Duodenal mucosa (tissue), 2 donors: ENCODE results near the gene ZNF584.
A peak's percentile ranks its signal among the peaks of the same experiment; 100 is the strongest.

Source experiments
- H3K27ac ChIP-seq: one replicate; pipeline ENCODE4 v1.7.0; 2013; ENCODE audit warnings: low read depth, low read length
- H3K27me3 ChIP-seq, 2 donors: one replicate each; pipeline ENCODE4 v1.7.0; 2013; ENCODE audit warnings: low read length in 2 of 2, control low read depth in 1 of 2; ENCODE audit not compliant: insufficient read depth in 2 of 2, control insufficient read depth in 1 of 2
- H3K36me3 ChIP-seq, 2 donors: one replicate each; pipeline ENCODE4 v1.7.0; 2013; ENCODE audit warnings: low read length in 2 of 2, control low read depth in 1 of 2; ENCODE audit not compliant: insufficient read depth in 2 of 2, control insufficient read depth in 1 of 2
- H3K4me1 ChIP-seq, 2 donors: one replicate each; pipeline ENCODE4 v1.7.0; 2013; ENCODE audit warnings: low read length in 2 of 2, control low read depth in 1 of 2; ENCODE audit not compliant: insufficient read depth in 2 of 2, control insufficient read depth in 1 of 2
- H3K4me3 ChIP-seq, 2 donors: one replicate each; pipeline ENCODE4 v1.7.0; 2013; ENCODE audit warnings: low read length in 2 of 2, low read depth in 1 of 2
- H3K9ac ChIP-seq, 2 donors: one replicate each; pipeline ENCODE4 v1.7.0; 2013; ENCODE audit warnings: low read length in 2 of 2, low read depth in 1 of 2
- H3K9me3 ChIP-seq, 2 donors: one replicate each; pipeline ENCODE4 v1.7.0; 2013; ENCODE audit warnings: low read length in 2 of 2, control low read depth in 1 of 2; ENCODE audit not compliant: control insufficient read depth in 1 of 2

ZNF584 gene

GRCh38 chr19:58386576-58387337 is 21.7 kb upstream of the ZNF584 start, which contains the start of gene RPS5:
Gene RPS5 (plus strand): TSS chr19:58387269. CDS start chr19:58388138, 869 bp downstream.
- Histone ChIP-seq H3K9ac (peak within 1 kb of the TSS; percentile 71 to 95), H3K9me3 (no peaks in the 10 kb centered on the region), H3K4me1 (peaks cover 27 to 39% of the 10 kb centered on the region in 2 donors), H3K36me3 (peaks cover 5 to 22% of the 10 kb centered on the region in 2 donors), H3K27me3 (no peaks in the 10 kb centered on the region), H3K27ac (peak within 1 kb of the TSS; percentile 98), H3K4me3 (peak within 1 kb of the TSS; percentile 90 to 96)

- Histone ChIP-seq H3K9me3 (no peaks in the 10 kb centered on the region), H3K4me3 (peak overlapping the region; percentile 90 to 96), H3K4me1 (peaks cover 23 to 33% of the 10 kb centered on the region in 2 donors), H3K27ac (no peak overlapping the region), H3K27me3 (no peaks in the 10 kb centered on the region), H3K9ac (peak overlapping the region; percentile 71 to 81), H3K36me3 (peaks cover 5 to 23% of the 10 kb centered on the region in 2 donors)
These were observed 20.9 kb upstream of the ZNF584 start for GRCh38 chr19:58387338-58388174.

- Histone ChIP-seq H3K4me3 (peak overlapping the region; percentile 90 to 96), H3K4me1 (peaks cover 23 to 33% of the 10 kb centered on the region in 2 donors), H3K36me3 (peaks cover 11 to 29% of the 10 kb centered on the region in 2 donors), H3K27me3 (no peaks in the 10 kb centered on the region), H3K27ac (no peak overlapping the region), H3K9me3 (no peaks in the 10 kb centered on the region), H3K9ac (peak overlapping the region in 1 of 2 donors; percentile 71)
These were observed 20.3 kb upstream of the ZNF584 start for GRCh38 chr19:58388175-58388526.

- Histone ChIP-seq H3K36me3 (peaks cover 31 to 49% of the 10 kb centered on the region in 2 donors), H3K4me3 (no peak overlapping the region), H3K9ac (no peak overlapping the region), H3K9me3 (no peaks in the 10 kb centered on the region), H3K27ac (no peak overlapping the region), H3K27me3 (peaks cover 22 to 23% of the 10 kb centered on the region in 2 donors), H3K4me1 (peaks cover 9 to 17% of the 10 kb centered on the region in 2 donors)
These were observed 15.3 kb upstream of the ZNF584 start for GRCh38 chr19:58392945-58393724.

- no peak overlapping the region for H3K4me3 ChIP-seq
- H3K9ac ChIP-seq: no peak overlapping the region
- H3K27ac ChIP-seq: no peak overlapping the region
- H3K9me3 ChIP-seq: no peaks in the 10 kb centered on the region
- peaks cover 31 to 44% of the 10 kb centered on the region in 2 donors for H3K36me3 ChIP-seq
- peaks cover 24 to 25% of the 10 kb centered on the region in 2 donors for H3K27me3 ChIP-seq
- H3K4me1 ChIP-seq: peaks cover 5 to 12% of the 10 kb centered on the region in 2 donors
These were observed 14.8 kb upstream of the ZNF584 start for GRCh38 chr19:58393725-58394033.

- H3K27ac ChIP-seq: no peak overlapping the region
- H3K9me3 ChIP-seq: no peaks in the 10 kb centered on the region
- H3K4me1 ChIP-seq: peaks cover 0 to 5% of the 10 kb centered on the region in 2 donors
- peaks cover 24 to 25% of the 10 kb centered on the region in 2 donors for H3K27me3 ChIP-seq
- H3K9ac ChIP-seq: no peak overlapping the region
- H3K4me3 ChIP-seq: no peak overlapping the region
- peaks cover 31 to 37% of the 10 kb centered on the region in 2 donors for H3K36me3 ChIP-seq
These were observed 13.6 kb upstream of the ZNF584 start for GRCh38 chr19:58394821-58395219.

- Histone ChIP-seq H3K4me1 (peaks cover 0 to 7% of the 10 kb centered on the region in 2 donors), H3K9ac (no peak within 1 kb of the TSS), H3K4me3 (no peak within 1 kb of the TSS), H3K9me3 (no peaks in the 10 kb centered on the region), H3K27ac (no peak within 1 kb of the TSS), H3K27me3 (peaks cover 24 to 25% of the 10 kb centered on the region in 2 donors), H3K36me3 (peaks cover 31 to 37% of the 10 kb centered on the region in 2 donors)
These were observed 13.1 kb upstream of the ZNF584 start, which contains the start of gene RNF225 for GRCh38 chr19:58395220-58395978. Gene RNF225 (plus strand): TSS chr19:58395656. CDS start chr19:58396090, 434 bp downstream.

- Histone ChIP-seq H3K27me3 (peaks cover 24 to 25% of the 10 kb centered on the region in 2 donors), H3K27ac (no peak overlapping the region), H3K4me3 (no peak overlapping the region), H3K9ac (no peak overlapping the region), H3K9me3 (no peaks in the 10 kb centered on the region), H3K36me3 (peaks cover 26 to 32% of the 10 kb centered on the region in 2 donors), H3K4me1 (peaks cover 0 to 13% of the 10 kb centered on the region in 2 donors)
These were observed 12.3 kb upstream of the ZNF584 start for GRCh38 chr19:58395979-58396627.
